Osteoblast (primary cell): ENCODE results near the gene IPO11. TPM values are rescaled to one million over a fixed set of nuclear protein-coding genes. Genes with fewer than 3 reads are reported as not detected.

Experiments used
- DNase-seq: peaks from one replicate; pipeline ENCODE4 v3.0.0; 2011; ENCODE audit warnings: low spot score, mixed read lengths; ENCODE audit not compliant: insufficient read length; ENCODE audit errors: missing footprints
- H2AFZ ChIP-seq: 2 replicates; pipeline ENCODE4 v1.6.0; 2011; ENCODE audit warnings: mild to moderate bottlenecking, low read length
- H3K27ac ChIP-seq: 2 replicates; pipeline ENCODE4 v1.5.1; 2011; ENCODE audit warnings: mild to moderate bottlenecking, low read depth, low read length, moderate library complexity
- H3K27me3 ChIP-seq: 2 replicates; pipeline ENCODE4 v1.6.0; 2012; ENCODE audit warnings: mild to moderate bottlenecking, control low read depth, inconsistent platforms, low read length, moderate library complexity; ENCODE audit not compliant: insufficient read depth
- H3K36me3 ChIP-seq: 2 replicates; pipeline ENCODE4 v1.5.1; 2011; ENCODE audit warnings: mild to moderate bottlenecking, low read length, control low read depth, moderate library complexity; ENCODE audit not compliant: insufficient read depth
- H3K4me1 ChIP-seq: 2 replicates; pipeline ENCODE4 v1.5.1; 2011; ENCODE audit warnings: mild to moderate bottlenecking, low read length, control low read depth, moderate library complexity; ENCODE audit not compliant: insufficient read depth
- H3K4me2 ChIP-seq: 2 replicates; pipeline ENCODE4 v1.6.0; 2011; ENCODE audit warnings: mild to moderate bottlenecking, low read length; ENCODE audit not compliant: insufficient read depth
- H3K4me3 ChIP-seq: fragments of 200-600 bp; sonication (generic); 3 replicates; pipeline ENCODE4 v1.5.1; 2012; ENCODE audit warnings: mild to moderate bottlenecking, low read length, inconsistent platforms; ENCODE audit not compliant: insufficient read depth
- H3K79me2 ChIP-seq: 2 replicates; pipeline ENCODE4 v1.6.0; 2012; ENCODE audit warnings: mild to moderate bottlenecking, low read length, control low read depth, inconsistent platforms; ENCODE audit not compliant: insufficient read depth
- H3K9me3 ChIP-seq: 2 replicates; pipeline ENCODE4 v1.5.1; 2011; ENCODE audit warnings: low read depth, low read length, control low read depth
- H4K20me1 ChIP-seq: 2 replicates; pipeline ENCODE4 v1.6.0; 2012; ENCODE audit warnings: mild to moderate bottlenecking, low read length, control low read depth; ENCODE audit not compliant: insufficient read depth
- CTCF ChIP-seq: IDR thresholded peaks from 2 replicates; pipeline ENCODE4 v1.5.1; 2011; ENCODE audit warnings: mild to moderate bottlenecking, low read depth, low read length, moderate library complexity; ENCODE audit errors: extremely low read depth
- total RNA-seq: library from RNA; depleted of rRNA; stranded (reverse); fragments of >200 nt; gene quantifications from 2 replicates; pipeline ENCODE4 v1.2.3, GENCODE V29; 2012

The IPO11 gene
- total RNA-seq, 1 donor, result 24.2 TPM

GRCh38 chr5:62385131-62385530, 27.4 kb upstream of the IPO11 start:
- TF ChIP-seq CTCF, result no peak
- Histone ChIP-seq H3K9me3 (no peaks in the 10 kb centered on the region), H3K79me2 (no peaks in the 10 kb centered on the region), H3K27me3 (no peaks in the 10 kb centered on the region), H3K27ac (no peak overlapping the region), H3K4me1 (no peaks in the 10 kb centered on the region), H3K4me2 (no peak overlapping the region), H3K36me3 (peaks cover 49% of the 10 kb centered on the region), H3K4me3 (no peak overlapping the region), H2AFZ (no peak overlapping the region), H4K20me1 (no peaks in the 10 kb centered on the region)
- no peak for DNase-seq

GRCh38 chr5:62385816-62386400, 26.7 kb upstream of the IPO11 start:
- H3K4me3 ChIP-seq, result no peak overlapping the region
- H3K36me3 ChIP-seq, result peaks cover 53% of the 10 kb centered on the region
- no peak overlapping the region for H3K4me2 ChIP-seq
- H3K27ac ChIP-seq, result no peak overlapping the region
- H3K9me3 ChIP-seq, result no peaks in the 10 kb centered on the region
- no peak for DNase-seq
- TF ChIP-seq CTCF, result no peak
- no peaks in the 10 kb centered on the region for H3K4me1 ChIP-seq
- H3K79me2 ChIP-seq, result no peaks in the 10 kb centered on the region
- H4K20me1 ChIP-seq, result no peaks in the 10 kb centered on the region
- no peak overlapping the region for H2AFZ ChIP-seq
- no peaks in the 10 kb centered on the region for H3K27me3 ChIP-seq

GRCh38 chr5:62386824-62387223, 25.7 kb upstream of the IPO11 start:
- TF ChIP-seq CTCF, result no peak
- Histone ChIP-seq H3K4me3 (no peak overlapping the region), H3K4me2 (no peak overlapping the region), H3K9me3 (no peaks in the 10 kb centered on the region), H3K36me3 (peaks cover 54% of the 10 kb centered on the region), H2AFZ (no peak overlapping the region), H3K27ac (no peak overlapping the region), H3K4me1 (no peaks in the 10 kb centered on the region), H4K20me1 (no peaks in the 10 kb centered on the region), H3K27me3 (no peaks in the 10 kb centered on the region), H3K79me2 (no peaks in the 10 kb centered on the region)
- no peak for DNase-seq

- no peaks in the 10 kb centered on the region for H3K9me3 ChIP-seq
- H3K4me3 ChIP-seq, result no peak overlapping the region
- no peaks in the 10 kb centered on the region for H4K20me1 ChIP-seq
- peak overlapping the region; percentile 43 for H3K27ac ChIP-seq
- DNase-seq, result no peak
- H3K27me3 ChIP-seq, result no peaks in the 10 kb centered on the region
- H3K79me2 ChIP-seq, result no peaks in the 10 kb centered on the region
- no peak for TF ChIP-seq CTCF
- no peak overlapping the region for H2AFZ ChIP-seq
- H3K36me3 ChIP-seq, result peaks cover 66% of the 10 kb centered on the region
- no peak overlapping the region for H3K4me2 ChIP-seq
- H3K4me1 ChIP-seq, result peaks cover 7% of the 10 kb centered on the region
Observed at GRCh38 chr5:62395210-62395950, 17.2 kb upstream of the IPO11 start.
